HT1080 (cell line): ENCODE results near the gene SLC16A7. TPM values are rescaled to one million over a fixed set of nuclear protein-coding genes. Genes with fewer than 3 reads are reported as not detected.

Experiments used
- DNase-seq: peaks from one replicate; pipeline ENCODE4 v3.0.0-alpha.2; 2015; ENCODE audit warnings: low read depth
- total RNA-seq: library from RNA; depleted of rRNA; stranded (reverse); fragments of >200 nt; shearing (Covaris generic); gene quantifications from 2 replicates; pipeline ENCODE4 v1.2.3, GENCODE V29; 2014

SLC16A7 gene
- total RNA-seq, 1 experiment from 2014 or later = not detected

DNA sequence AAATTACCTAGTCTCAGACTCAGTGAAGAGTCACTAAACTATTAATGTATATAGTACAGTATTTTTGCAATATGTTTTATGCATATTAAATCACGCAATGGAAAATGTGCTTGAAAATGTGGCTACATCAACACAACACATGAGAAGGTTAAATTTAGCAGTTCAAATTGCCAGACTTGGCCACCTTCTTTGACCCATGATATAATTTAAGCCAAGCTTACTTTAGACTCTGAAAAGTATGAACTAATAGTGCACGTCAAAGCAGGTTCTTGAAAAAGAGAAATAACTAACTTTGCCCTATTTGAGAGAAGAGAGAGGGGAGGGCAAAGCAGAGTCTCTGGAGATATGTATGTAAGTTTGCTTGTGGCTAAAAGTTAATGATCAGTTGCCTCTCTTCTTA, 68.7 kb downstream of the SLC16A7 start:
- DNase-seq = no peak

DNA sequence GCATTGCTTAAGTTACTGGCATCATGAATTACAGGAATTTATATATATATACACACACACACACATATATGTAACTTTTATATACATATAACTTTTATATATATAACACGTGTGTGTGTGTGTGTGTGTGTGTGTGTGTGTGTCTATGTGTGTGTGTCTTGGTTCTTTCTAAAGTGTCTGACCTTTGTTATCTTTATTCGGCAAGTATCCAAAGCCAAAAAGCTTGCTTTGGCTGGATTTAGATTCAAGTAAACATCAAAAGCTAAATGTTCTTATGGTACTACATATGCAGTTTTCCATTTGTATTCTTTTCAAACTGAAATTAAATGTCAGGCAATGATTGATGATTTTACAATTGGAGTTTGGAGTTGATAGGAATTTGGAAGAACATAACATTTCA, 69.9 kb downstream of the SLC16A7 start:
- no peak for DNase-seq

DNA sequence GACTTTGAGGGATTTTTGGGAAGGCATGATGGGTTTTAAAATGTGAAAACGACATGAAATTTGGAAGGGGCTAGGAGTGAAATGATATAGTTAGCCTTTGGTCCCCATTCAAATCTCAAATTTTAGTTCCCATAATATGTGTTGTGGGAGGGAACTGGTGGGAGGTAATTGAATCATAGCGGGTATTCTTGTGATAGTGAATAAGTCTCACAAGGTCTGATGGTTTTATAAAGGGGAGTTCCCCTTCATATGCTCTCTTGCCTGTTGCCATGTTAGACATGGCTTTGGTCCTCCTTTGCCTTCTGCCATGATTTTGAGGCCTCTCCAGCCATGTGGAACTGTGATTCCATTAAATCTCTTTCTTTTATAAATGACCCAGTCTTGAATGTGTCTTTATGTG, 72.8 kb downstream of the SLC16A7 start:
- DNase-seq = no peak

DNA sequence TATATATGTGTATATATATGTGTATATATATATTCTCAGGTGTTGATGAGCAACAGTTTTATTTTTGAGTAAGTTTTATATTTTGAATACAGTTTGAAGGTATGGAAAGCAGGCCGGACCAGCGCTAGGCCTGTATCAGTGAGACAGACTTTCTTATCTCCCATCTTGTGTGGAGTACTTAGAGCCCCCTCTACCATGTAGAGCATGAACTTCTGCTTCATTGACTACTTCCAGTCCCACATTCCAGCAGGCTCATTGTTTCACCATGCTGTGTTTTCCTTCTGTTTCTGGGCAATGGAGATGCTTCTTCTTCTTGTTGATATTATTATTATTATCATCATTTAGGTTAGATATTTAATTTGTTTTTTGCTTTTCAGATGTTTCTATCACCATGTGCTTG, 76.4 kb downstream of the SLC16A7 start:
- no peak for DNase-seq

DNA sequence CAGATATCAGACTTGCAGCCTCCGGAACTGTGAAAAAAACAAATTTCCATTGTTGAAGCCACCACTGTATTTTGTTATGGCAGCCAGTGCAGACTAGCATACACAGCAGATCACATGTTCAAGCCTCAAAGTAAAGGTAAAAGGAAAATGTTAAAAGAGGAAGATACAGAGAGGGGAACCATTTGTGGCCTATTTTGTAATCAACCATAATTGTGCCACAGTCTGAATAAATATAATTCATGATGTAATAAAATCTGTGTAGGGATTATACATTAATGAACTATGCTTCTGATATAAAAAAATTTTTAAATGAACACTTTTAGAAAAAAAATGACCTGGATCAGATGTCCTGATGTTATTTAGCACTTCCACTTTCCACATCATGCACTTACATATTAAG, 79.6 kb downstream of the SLC16A7 start:
- DNase-seq = no peak

DNA sequence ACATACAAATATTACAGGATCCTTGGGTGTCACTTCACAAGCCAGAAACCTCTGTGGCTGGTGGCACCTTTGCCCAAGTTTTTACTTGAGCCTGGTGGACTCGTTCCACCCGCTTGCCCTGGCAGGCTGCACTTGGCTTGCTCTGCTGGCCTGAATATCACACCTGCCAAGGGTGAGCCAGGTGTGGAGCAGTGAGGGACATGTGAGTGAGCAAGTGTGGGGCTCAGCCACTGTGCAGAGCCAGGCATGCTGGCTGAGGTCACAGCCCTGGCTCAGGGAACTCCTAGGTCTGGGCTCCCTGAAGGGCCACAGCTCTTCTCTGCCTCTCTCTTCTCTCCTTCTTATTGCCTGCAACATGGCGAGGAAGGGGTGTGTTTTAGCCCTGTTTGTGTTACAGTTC, 82.0 kb downstream of the SLC16A7 start:
- DNase-seq = no peak

DNA sequence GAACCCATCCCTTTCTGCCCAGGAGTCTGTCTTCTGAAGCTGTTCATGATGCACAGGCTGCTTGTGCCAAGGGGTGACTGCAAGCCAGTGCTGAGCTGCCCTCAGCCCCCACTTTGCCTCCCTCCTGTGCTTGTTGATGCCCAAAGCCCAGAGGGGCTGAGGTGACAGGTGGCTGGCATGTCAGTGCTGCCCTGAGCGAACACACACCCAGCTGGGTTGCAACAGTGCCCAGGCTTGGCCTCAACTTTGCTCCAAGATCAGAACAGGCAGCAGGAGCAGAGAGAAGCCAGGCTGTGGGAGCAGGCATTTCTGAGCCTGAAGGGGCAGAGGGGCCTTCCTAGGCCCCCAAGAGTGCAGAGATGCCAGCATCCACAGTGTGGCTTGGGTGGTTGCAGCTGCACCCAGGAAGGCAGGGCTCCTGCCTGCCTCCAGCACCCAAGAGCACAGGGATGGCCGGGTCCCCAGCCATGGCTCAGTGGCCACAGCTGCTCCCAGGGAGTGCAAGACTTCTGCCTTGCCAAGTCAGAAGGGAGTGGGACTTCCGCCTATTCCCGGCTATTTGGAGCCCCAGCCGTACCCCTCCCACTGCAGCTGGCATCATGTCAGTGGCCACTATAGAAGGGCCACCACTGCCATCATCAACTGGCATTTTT, 83.1 kb downstream of the SLC16A7 start:
- no peak for DNase-seq

DNA sequence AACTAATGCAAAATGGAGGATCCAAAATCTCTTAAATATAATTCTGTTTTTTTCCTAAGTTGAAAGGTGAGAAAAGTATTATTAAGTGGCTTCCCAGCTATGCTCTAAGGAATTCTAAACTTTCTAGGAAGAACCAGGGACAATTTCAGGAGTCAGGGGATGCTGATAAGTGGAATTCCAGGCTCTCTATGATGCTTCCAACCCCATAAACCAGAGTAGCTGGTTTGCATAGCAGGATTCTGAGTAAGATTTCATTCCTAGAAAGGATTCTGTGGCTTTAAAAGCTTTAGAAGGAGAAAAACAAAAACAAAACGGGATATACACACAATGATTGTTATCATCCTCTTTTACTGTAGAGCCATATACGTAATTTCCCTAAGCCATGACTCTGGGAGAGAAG, 93.9 kb downstream of the SLC16A7 start:
- no peak for DNase-seq

DNA sequence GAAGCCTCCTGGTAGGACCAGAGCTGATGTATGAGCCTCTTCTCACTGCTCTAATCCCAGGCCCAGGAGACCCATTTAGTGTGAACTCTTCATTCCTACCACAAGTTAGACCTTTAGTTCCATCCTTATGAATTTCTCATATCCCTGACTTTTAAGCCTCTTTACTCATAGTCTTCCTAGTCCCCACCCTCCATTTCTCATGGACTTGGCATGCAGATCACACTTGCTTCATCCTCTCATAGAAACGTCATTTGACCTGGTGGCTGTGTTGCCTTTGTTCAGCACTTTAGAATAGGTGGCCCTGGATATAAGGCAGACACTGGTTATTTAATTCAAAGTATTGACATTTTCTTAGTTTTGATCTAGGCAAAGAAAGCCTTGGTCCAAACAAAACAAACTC, 99.5 kb downstream of the SLC16A7 start:
- peak; percentile 54 for DNase-seq

DNA sequence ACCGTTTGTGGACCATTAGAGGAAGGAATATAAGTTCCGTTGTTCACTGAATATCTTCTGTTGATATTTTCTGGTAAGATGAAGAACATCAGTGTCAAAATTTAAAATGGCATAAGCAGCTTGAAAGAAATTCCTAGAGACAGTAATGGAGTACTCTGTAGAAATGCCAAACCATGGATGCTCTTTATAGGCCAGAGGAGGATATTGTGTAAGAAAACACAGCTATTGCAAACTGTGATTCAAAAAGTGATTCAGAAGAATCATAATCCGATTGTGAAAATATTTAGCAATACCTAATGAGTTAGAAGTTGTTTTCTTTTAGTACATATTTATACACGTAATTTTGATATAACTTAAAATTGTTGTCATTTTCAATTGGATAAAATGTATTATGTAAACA, 102.8 kb downstream of the SLC16A7 start:
- no peak for DNase-seq

DNA sequence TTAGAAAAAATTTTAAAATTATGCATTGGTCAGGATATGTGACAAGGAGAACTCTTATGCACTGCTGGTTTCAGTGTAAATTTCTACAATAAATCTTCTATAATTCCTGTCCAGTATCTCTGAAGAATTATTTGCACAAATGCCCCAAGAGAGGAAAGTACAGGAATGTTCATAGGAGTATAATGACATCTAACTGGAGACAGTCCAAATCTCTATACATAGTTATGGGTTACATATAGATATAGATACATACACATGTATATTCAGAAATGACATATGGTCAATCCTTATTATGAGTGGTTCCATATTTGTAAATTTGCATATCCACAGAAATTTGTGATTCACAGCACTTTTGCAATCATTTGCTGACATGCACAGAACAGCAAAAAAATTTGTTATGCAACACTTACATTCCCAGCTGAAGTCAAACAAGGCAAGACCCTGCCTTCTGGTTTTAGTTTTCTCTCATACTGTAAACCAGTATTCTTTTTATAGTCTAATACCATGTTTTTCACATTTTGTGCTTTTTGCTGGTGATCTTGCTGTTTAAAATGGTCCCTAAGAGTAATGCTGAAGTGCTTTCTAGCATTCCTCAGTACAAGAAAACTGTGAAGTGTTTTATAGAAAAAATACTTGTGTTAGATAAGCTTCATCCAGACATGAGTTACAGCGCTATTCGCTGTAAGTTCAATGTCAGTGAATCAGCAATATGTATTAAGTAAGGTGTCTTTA, 103.8 kb downstream of the SLC16A7 start:
- peak; percentile 6 for DNase-seq

DNA sequence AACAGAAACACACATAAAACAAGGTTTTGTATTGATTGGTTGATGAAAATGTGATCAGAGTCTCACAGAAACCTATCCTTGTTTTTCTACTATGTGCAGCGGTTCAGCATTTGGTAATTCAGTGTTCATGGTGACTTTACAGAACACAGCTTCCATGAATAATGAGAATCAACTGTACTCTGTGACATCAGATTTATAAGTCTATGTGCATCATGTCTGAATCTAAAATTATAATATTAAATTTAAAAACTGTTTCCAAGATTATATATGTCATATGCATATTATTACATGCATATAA, 104.3 kb downstream of the SLC16A7 start:
- DNase-seq = no peak

DNA sequence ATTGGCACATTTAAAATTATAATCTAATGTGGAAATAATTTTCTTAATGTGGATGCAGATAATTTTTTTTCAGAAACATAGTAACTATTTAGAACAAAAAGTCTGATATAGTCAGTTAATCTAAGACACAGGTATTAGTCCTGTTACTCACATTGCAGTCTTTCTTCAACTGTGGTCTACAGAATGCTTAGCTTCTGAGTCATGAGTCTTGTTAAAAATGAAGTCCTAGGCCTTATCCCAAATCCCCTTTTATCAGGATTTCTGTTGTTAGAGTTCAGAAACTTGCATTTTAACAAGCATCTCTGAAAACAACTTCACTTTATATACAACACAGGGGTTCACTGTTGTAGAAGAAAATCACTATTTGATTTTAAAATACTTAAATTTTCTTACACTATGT, 112.2 kb downstream of the SLC16A7 start:
- DNase-seq = peak; percentile 56

DNA sequence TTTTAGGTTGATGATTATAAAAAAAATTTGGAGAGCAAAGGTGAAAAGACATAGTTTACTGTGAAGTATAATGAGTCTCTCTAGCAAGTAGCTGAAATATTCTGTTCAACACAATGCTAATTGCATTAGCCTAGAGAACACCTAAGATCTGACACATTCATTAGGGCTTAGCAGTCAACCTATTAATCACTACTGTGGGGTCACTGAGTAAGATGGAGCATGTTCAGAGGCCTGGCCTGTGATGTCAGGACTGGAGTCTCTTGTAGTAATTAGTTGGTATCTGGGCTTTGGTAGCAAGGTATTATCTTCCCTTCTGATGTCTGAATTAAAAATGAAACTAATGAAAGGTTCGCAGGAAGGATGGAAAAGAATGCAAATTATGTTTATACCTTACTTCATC, 112.7 kb downstream of the SLC16A7 start:
- DNase-seq = peak; percentile 5

DNA sequence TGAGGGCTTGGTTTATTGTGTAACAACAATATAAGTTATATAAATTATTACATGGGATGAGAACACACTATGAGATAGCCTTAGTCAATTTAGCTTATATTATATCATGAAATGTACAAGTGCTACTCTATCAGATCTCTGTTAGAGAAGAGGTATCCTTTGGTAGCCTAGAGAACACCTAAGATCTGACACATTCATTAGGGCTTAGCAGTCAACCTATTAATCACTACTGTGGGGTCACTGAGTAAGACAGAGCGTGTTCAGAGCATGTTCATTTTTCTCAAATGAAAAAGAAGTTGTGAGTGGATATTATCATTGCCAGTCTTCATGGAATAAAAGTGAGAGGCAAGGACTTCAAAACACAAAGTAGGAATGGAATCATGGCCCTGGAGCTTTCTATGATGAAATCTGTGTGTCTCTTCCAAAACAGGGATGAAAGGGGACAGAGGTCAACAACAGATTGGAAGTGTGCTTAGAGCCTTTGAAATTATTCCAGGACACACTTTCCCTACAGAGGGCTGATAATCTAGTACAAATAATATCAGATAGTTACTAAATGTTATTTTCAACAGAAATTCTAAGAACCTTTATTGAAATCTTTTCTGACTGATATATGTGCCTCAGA, 114.3 kb downstream of the SLC16A7 start:
- DNase-seq = no peak

DNA sequence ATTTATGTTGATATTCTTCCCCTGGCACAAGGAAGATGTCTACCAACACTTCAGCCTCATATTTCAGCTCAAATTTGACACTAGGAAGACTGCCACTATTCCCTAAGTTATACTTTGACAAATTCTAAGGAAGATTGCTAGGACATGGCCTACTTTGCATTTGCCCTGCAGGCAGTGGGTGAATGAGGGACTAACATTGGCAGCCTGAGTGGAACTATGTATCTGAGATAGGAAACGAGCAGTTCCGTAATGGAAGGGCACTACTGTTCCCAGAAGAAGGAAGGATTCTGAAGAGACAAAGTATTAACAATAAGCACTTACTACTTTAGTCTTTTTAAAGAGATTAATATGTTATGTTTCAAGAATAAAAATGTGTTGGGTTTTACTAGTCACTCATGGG, 115.1 kb downstream of the SLC16A7 start:
- no peak for DNase-seq

DNA sequence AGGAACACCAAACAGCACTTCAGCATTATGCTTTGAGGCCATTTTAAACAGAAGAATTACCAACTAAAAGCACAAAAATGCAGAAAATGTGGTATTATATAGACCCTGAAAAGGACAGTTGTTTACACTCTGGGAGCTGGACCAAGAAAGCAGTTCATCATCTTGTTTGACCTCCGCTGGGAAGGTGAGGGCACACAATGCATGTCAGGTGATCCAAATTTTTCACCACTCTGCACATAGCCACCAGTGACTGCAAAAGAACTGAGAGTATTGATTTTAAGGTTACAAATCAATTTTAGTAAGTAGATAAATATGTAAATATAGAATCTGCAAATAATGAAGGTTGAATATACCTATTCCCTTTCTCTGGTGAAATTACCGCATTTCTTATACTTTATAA, 119.6 kb downstream of the SLC16A7 start:
- DNase-seq = no peak

DNA sequence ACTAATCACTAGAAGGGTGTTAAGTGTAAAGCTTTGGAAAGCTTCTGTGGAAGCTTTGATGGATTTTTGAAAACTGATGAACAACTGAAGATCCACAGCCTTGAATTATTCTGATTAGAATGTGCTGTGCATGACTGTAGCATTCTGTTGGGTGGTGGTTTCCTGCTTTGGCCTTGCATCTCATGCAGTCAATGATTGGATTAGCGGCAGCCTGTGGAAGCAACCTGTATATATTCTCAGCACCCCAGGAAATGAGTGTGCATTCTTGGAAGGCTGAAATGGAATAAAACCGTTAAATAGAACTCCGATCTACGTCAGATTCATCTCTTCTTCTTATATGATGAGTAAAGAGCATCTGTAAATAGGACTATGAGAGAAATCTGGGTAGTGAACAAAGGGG, 120.2 kb downstream of the SLC16A7 start:
- DNase-seq = peak; percentile 57

DNA sequence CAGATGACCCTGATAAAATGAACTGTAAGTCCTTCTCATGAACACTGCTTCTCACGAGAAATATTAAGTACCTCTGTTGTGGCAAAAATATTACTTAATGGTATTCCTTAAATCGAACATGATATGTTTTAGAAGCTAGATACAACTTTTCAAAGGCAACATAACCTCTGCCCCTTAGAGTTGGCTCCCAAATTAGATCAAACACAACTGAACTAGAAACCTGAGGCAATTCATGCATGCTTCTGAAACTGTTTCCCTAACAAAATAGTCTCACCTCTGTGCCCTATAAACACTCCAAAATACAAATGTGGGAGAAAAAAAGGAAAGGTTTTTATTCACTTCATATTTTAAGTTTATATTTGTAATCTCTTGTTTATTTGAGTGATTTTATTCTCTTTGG, 121.6 kb downstream of the SLC16A7 start:
- no peak for DNase-seq

DNA sequence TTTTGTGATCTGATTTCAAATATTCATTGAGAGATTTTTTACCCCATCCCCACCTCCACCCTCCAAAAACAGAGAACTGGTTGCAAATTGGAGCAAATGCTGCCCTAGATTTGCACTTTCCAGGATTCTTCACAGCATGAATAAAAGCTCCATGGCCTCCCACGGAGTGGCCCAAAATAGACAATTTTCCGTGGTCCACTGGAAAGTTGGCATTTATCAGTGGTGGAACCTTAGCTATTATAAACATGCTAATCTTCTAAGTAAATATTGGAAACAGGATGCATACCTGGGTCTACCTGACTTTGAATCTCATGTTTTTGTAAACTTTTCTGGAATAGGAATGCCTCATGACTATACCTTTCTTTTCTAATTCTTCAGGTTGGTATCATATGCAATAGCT, 123.9 kb downstream of the SLC16A7 start:
- DNase-seq = no peak

DNA sequence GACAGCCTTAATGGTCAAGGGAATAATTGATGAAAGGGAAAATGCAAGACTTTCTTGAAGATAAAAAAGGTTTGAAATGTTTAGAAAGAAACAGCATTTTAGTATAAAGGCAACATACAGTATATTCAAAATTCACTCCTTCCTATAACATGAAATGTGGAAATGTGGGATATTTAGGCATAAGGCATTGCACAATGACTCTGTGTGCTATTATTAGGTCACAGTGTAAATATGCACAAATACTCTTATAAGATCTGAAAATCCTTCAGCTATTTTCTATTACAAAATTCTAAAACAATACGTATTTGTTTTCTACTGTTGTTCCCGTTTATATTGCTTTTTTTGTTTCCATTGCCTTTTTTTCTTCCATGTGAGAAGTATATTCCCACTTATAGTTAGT, 127.7 kb downstream of the SLC16A7 start:
- no peak for DNase-seq

DNA sequence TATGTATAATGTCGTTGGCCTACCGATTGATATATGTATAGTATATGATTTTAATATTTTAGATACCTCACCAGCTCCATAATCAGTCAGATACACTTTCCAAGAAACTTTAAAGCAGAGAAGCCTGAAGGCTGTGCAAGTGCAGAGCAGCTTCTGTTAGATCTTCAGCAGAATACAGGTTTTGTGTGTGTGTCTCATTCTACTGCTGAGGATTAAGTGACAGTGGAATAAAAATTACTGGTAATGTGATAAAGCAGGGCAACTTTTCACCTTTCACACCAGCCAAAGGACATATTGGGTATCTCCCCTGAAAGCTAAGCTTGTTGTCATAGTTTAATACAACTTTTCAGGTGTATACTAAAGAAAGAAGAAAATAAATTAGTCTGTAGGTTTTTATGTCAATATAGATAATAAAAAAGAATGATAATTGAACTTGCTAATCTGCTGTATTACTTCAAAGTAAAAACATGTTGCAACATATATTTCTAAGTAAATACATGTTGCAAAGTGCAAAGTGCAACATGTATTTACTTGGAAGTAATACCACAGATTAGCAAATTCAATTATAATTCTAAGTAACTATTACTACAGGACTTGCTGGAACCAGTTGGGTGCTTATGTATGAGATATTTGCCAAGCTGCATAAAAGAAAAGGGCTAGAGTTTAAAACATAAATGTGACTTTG, 128.3 kb downstream of the SLC16A7 start:
- DNase-seq = no peak

DNA sequence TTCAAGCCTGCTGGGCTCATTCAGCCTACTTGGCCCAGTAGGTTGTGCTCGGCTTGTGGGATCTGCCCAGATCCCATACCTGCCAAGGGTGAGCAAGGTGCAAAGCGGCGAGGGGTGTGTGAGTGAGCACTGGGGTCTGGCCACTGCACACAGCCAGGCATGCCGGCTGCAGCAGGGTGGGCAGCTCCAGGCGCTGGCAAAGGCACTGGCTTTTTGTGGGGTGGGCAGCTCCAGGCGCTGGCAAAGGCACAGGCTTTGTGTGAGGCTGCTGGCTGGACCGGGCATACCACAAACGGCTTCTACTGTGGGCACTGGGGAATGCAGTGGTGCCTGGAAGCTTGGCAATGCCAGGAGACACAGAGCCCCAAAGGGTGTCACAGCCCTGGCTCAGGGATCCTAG, 137.4 kb downstream of the SLC16A7 start:
- no peak for DNase-seq
